Dermis microvascular lymphatic vessel endothelial cell (primary cell): Measurements from ENCODE around the gene CACNA1D. TPM values are rescaled to one million over a fixed set of nuclear protein-coding genes. Genes with fewer than 3 reads are reported as not detected.

Experiments
- DNase-seq, 2 donors: peaks; one replicate each; pipeline versions ENCODE4 v3.0.0 to v3.0.0-alpha.2; 2010; ENCODE audit warnings: low read depth in 2 of 2
- total RNA-seq: library from RNA; depleted of rRNA; stranded (reverse); fragments of >200 nt; gene quantifications from 2 replicates; pipeline ENCODE4 v1.2.1, GENCODE V29; 2014

The CACNA1D gene
- total RNA-seq, 1 donor from 2014 or later: not detected

GRCh38 chr3:53820756-53821580 lies 326.6 kb downstream of the CACNA1D start:
- DNase-seq: no peak

GRCh38 chr3:53821631-53822121 lies 327.3 kb downstream of the CACNA1D start:
- DNase-seq: no peak

- no peak for DNase-seq
These were observed 327.9 kb downstream of the CACNA1D start for GRCh38 chr3:53822331-53822741.

- DNase-seq: no peak
These were observed 328.9 kb downstream of the CACNA1D start for GRCh38 chr3:53823026-53823955.

GRCh38 chr3:53823956-53824657 lies 329.7 kb downstream of the CACNA1D start:
- DNase-seq: no peak

- no peak for DNase-seq
These were observed 330.4 kb downstream of the CACNA1D start for GRCh38 chr3:53824795-53825194.

- no peak for DNase-seq
These were observed 331.6 kb downstream of the CACNA1D start for GRCh38 chr3:53826048-53826447.

GRCh38 chr3:53828581-53828980 lies 334.2 kb downstream of the CACNA1D start:
- DNase-seq: no peak

GRCh38 chr3:53829605-53830004 lies 335.2 kb downstream of the CACNA1D start:
- no peak for DNase-seq

- DNase-seq: no peak
These were observed 336.5 kb downstream of the CACNA1D start for GRCh38 chr3:53830944-53831343.

GRCh38 chr3:53833053-53833645 lies 338.7 kb downstream of the CACNA1D start:
- no peak for DNase-seq

GRCh38 chr3:53833700-53834099 lies 339.3 kb downstream of the CACNA1D start:
- DNase-seq: no peak

- no peak for DNase-seq
These were observed 340.2 kb downstream of the CACNA1D start for GRCh38 chr3:53834429-53835095.

- no peak for DNase-seq
These were observed 340.8 kb downstream of the CACNA1D start for GRCh38 chr3:53835257-53835656.

GRCh38 chr3:53836084-53836872 lies 341.9 kb downstream of the CACNA1D start:
- no peak for DNase-seq

- DNase-seq: no peak
These were observed 342.9 kb downstream of the CACNA1D start for GRCh38 chr3:53837331-53837730.

GRCh38 chr3:53841296-53841695 lies 346.9 kb downstream of the CACNA1D start:
- no peak for DNase-seq

GRCh38 chr3:53842436-53843194 lies 348.2 kb downstream of the CACNA1D start:
- DNase-seq: peak; percentile 21 to 23
